Left ventricle myocardium inferior (tissue), 1 donor: ENCODE measurements around the gene POLH. TPM values are rescaled to one million over a fixed set of nuclear protein-coding genes. Genes with fewer than 3 reads are reported as not detected.
"Not testable (repeated sequence)": the region's sequence is repeated elsewhere in the genome, so short reads cannot be mapped to it uniquely, and the experiment has no call there.

ENCODE experiments used
- DNase-seq: peaks from one replicate; pipeline ENCODE4 v3.0.0-alpha.2; 2020
- H3K27ac ChIP-seq: fragments of 200-600 bp; replicated peaks from 2 replicates; pipeline ENCODE4 v1.8.0; 2021
- H3K27me3 ChIP-seq: fragments of 200-600 bp; 2 replicates; pipeline ENCODE4 v1.8.0; 2021; ENCODE audit warnings: low read depth
- H3K36me3 ChIP-seq: fragments of 200-600 bp; 2 replicates; pipeline ENCODE4 v1.8.0; 2021
- H3K4me1 ChIP-seq: fragments of 200-600 bp; 2 replicates; pipeline ENCODE4 v1.8.0; 2021
- H3K4me3 ChIP-seq: fragments of 200-600 bp; 2 replicates; pipeline ENCODE4 v1.8.0; 2021; ENCODE audit warnings: mild to moderate bottlenecking, moderate library complexity
- H3K9me3 ChIP-seq: fragments of 200-600 bp; replicated peaks from 2 replicates; pipeline ENCODE4 v1.8.0; 2021
- CTCF ChIP-seq: fragments of 200-600 bp; IDR thresholded peaks from 2 replicates; pipeline ENCODE4 v1.8.0; 2021; ENCODE audit warnings: antibody characterized with exemption, mild to moderate bottlenecking, borderline replicate concordance
- intact Hi-C: fragments of 100-400 bp; cut with micrococcal nuclease; formaldehyde crosslinking; loops from one replicate; pipeline ENCODE4 v1.11.0; 2022
- total RNA-seq: library from RNA; stranded (reverse); fragmentation: NEBNext Ultra II Directional; extraction: Animal tissue kit (Norgen Biotek cat#: 25700); gene quantifications from one replicate; pipeline ENCODE4 v1.2.1, GENCODE V29; 2021
- donor health status: DM: no; HTN: yes; CAD: no; lungs with severe emphysema.

POLH gene
- total RNA-seq, 1 donor from 2014 or later, result 7.9 TPM

- no peak for TF ChIP-seq CTCF
- peaks cover 47% of the 10 kb centered on the region for H3K4me1 ChIP-seq
- no peaks in the 10 kb centered on the region for H3K27me3 ChIP-seq
- no peaks in the 10 kb centered on the region for H3K9me3 ChIP-seq
- peak overlapping the region; percentile 99 for H3K27ac ChIP-seq
- DNase-seq, result peak; percentile 31
- intact Hi-C loops, result no loop called here
- peaks cover 29% of the 10 kb centered on the region for H3K36me3 ChIP-seq
- peak overlapping the region; percentile 99 for H3K4me3 ChIP-seq
Observed at GRCh38 chr6:43628393-43629103, 52.6 kb downstream of the POLH start.

DNA sequence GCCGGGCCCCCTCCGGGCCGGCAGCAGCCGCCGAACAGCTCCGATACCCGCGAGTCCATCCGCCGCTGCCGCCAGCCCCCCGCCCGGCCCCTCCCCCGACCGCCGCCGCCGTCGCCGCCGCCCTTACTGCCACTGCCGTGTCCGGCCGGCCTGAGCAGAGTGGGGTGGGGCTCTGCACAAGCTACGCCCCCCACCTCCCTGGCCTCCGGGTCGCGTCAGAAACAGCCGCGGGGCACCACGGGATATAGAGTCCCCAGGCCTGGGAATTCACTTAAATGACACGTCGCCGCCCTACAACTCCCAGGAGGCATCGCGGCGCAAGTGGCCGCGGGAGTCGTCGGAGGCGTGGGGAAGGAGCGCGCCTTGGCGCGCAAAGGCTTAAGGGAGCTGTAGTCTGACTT is 53.1 kb downstream of the POLH start, which contains the start of gene GTPBP2:
GTPBP2 (minus strand) TSS at position 161 of the 401 bp plus-strand sequence; CDS start at position 59, 102 bp downstream.
- Histone ChIP-seq H3K36me3 (peaks cover 24% of the 10 kb centered on the region), H3K4me1 (peaks cover 47% of the 10 kb centered on the region), H3K27me3 (no peaks in the 10 kb centered on the region), H3K4me3 (peak within 1 kb of the TSS; percentile 99), H3K9me3 (no peaks in the 10 kb centered on the region), H3K27ac (peak within 1 kb of the TSS; percentile 99)
- DNase-seq, result peak; percentile 99
- no peak for TF ChIP-seq CTCF
- intact Hi-C loops, result no loop called here

DNA sequence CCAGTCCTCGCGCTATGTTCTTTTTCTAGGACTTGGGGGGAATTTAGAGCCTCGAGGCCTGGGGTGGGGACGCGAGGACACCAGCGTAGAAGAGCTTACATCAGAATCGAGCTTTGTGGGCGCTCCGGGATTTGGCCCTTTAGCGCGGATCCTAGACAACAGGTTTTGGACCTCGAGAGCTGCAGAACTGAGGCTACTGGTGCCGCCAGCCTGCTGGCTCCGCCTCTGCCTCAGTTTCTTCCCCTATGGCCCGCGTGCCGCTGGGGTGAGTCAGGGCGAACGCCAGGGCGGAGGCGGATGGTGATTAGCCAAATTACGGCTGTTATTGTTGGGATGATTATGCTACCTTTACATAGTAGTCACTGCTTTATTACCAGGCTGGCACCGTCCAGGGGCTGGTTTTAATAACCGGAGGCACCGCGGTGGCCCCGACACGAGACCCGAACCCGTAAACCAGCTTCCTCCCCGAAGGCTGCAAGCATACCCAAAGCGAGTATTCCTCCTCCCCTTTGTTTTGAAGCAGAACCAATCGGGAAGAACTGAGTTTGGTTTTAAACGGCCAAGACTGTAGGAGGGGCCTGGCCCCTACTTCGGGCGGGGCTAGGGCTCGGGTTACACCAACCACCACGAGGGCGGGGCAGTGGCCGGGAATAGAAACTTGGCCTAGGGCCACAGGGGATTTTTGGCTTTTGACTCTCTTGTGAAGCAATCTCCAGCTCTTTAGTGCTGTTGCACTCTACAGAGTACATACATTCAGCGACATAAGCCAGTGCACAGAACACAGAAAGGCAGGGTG is 53.7 kb downstream of the POLH start:
- Histone ChIP-seq H3K4me3 (peak overlapping the region; percentile 99), H3K36me3 (peaks cover 18% of the 10 kb centered on the region), H3K27ac (peak overlapping the region; percentile 99), H3K9me3 (no peaks in the 10 kb centered on the region), H3K4me1 (peaks cover 47% of the 10 kb centered on the region), H3K27me3 (no peaks in the 10 kb centered on the region)
- TF ChIP-seq CTCF, result no peak
- intact Hi-C loops, result no loop called here
- peak; percentile 96 for DNase-seq

DNA sequence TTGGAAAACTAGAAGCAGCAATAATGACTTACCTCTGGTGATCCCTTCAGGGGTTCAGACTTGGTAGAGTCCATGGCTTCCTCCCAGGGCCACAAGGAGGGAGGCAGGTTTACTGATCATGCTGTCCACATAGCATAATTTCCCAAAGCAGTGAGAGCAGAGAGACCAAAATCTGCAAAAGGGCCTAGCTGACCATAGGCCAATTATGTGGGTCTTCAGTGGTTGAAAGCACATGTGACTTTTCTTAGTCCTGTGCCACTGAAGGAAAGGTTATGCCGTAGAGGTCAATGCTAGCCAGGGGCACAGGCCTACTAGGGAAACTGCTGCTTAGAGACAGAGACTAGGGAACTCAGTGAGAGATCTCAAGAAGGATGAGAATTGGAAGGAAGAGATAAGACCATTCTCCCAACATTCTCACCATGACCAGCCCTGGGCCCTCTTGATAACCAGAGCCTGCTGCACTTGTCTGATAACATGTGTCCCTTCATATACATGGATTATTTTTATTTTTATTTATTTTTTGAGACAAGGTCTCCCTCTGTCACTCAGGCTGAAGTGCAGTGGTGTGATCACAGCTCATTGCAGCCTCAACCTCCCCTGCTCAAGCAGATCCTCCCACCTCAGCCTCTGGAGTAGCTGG is 55.1 kb downstream of the POLH start:
- no peak for TF ChIP-seq CTCF
- no peaks in the 10 kb centered on the region for H3K9me3 ChIP-seq
- intact Hi-C loops, result no loop called here
- no peak overlapping the region for H3K4me3 ChIP-seq
- H3K4me1 ChIP-seq, result peaks cover 57% of the 10 kb centered on the region
- H3K27me3 ChIP-seq, result no peaks in the 10 kb centered on the region
- H3K27ac ChIP-seq, result peak overlapping the region; percentile 99
- DNase-seq, result no peak
- H3K36me3 ChIP-seq, result peaks cover 4% of the 10 kb centered on the region

GRCh38 chr6:43633002-43633401 is 57.0 kb downstream of the POLH start:
- H3K4me3 ChIP-seq, H3K27ac ChIP-seq, intact Hi-C loops, H3K9me3 ChIP-seq, DNase-seq, H3K27me3 ChIP-seq: not testable (repeated sequence)
- peaks cover 13% of the 10 kb centered on the region for H3K36me3 ChIP-seq
- peaks cover 58% of the 10 kb centered on the region for H3K4me1 ChIP-seq
